Vagina (tissue), 2 donors: ENCODE results near the gene MAP7.

Experiments used
- CTCF ChIP-seq, 3 experiments: fragments of 450-650 bp in 2 of 3; fragments of 200-600 bp in 1 of 3; sonication (generic) in 1 of 3; IDR thresholded peaks; one replicate each; pipeline ENCODE4 v1.5.1; 2017 to 2019; ENCODE audit warnings: antibody characterized with exemption in 3 of 3, mild to moderate bottlenecking in 2 of 3, moderate library complexity in 2 of 3
- POLR2A ChIP-seq, 2 donors: fragments of 450-650 bp; IDR thresholded peaks; one replicate each; pipeline ENCODE4 v1.6.1; 2017; ENCODE audit warnings: antibody characterized with exemption in 2 of 2, mild to moderate bottlenecking in 2 of 2, moderate library complexity in 2 of 2
- POLR2AphosphoS5 ChIP-seq, 2 donors: sonication (generic); formaldehyde crosslinking; IDR thresholded peaks; one replicate each; pipeline ENCODE4 v1.9.0; 2017; ENCODE audit warnings: antibody characterized with exemption in 2 of 2, mild to moderate bottlenecking in 2 of 2, low read depth in 1 of 2; ENCODE audit not compliant: insufficient read depth in 1 of 2

DNA sequence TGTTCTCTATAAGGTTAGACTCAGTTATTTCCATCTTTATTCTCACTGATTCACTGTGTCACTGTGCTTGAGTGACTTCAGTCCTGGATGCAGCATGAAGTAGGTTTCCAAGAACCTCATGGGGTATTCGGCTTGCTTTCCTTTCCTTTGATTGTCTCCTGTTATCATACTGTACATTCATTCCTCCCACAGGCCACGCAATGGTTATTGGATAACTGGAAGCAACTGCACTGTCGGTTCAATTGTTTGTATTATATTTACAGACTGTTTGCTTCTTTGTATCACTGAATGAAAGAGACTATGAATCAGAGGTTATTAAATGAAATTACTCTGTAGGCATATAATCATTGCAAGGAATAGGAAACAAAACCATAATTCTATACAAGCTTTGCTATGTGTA is 129.4 kb downstream of the MAP7 start:
- no peak for TF ChIP-seq POLR2A (IDR thresholded peaks at IDR 0.05)
- no peak for TF ChIP-seq POLR2AphosphoS5 (IDR thresholded peaks at IDR 0.05; ENCODE audit: insufficient read depth in 1 of 2, low read depth in 1 of 2)
- no peak for TF ChIP-seq CTCF (IDR thresholded peaks at IDR 0.05)
